HG02759 (cell line): Measurements from ENCODE around the gene EGFL7.

Source experiments
- ATAC-seq: cut with Tn5 transposase; IDR thresholded peaks from one replicate; pipeline ENCODE4 v1.9.1; 2021; ENCODE audit warnings: mild to moderate bottlenecking, moderate library complexity; ENCODE audit not compliant: unreplicated experiment

The EGFL7 gene

GRCh38 chr9:136713550-136713949 lies 50.8 kb downstream of the EGFL7 start:
- ATAC-seq = no peak

DNA sequence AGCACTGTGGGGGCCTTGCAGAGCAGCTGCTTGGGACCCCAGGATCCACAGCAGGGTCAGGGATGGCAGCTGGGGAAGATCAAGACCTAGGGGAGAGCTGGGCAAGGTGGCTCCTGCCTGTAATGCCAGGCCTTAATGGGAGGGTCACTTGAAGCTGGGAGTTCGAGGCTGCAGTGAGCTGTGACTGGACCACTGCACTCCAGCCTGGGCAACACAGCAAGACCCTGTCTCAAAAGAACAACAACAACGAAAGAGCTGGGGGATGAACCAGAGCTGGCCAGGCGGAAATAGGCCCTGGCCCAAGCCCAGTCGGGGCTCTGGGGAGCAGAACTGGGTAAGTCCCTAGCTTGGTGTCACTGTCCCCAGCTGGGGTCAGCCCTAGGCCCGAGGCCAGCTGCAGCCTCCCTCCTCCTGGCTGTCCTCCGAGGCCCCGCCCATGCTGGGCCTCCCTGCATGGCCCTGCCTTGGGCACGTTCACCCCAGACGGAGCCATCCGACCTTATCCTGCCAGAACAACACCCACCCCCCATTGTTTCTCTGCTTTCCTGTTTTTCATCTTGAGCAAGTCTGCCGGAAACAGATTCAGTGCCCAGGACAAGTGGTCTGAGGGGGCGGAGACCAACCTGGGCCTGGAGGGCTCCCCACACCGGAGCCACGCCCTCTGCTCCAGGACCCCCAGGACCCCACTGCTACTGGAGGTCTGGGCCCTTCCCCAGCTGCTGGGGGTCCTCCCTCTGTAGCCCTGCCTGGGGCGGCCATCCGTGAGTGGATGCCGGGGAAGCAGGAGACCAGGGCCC lies 51.6 kb downstream of the EGFL7 start:
- ATAC-seq = no peak

GRCh38 chr9:136714893-136715274 lies 52.2 kb downstream of the EGFL7 start:
- ATAC-seq = no peak

- ATAC-seq = no peak
These were observed 54.7 kb downstream of the EGFL7 start for GRCh38 chr9:136717399-136717798.

DNA sequence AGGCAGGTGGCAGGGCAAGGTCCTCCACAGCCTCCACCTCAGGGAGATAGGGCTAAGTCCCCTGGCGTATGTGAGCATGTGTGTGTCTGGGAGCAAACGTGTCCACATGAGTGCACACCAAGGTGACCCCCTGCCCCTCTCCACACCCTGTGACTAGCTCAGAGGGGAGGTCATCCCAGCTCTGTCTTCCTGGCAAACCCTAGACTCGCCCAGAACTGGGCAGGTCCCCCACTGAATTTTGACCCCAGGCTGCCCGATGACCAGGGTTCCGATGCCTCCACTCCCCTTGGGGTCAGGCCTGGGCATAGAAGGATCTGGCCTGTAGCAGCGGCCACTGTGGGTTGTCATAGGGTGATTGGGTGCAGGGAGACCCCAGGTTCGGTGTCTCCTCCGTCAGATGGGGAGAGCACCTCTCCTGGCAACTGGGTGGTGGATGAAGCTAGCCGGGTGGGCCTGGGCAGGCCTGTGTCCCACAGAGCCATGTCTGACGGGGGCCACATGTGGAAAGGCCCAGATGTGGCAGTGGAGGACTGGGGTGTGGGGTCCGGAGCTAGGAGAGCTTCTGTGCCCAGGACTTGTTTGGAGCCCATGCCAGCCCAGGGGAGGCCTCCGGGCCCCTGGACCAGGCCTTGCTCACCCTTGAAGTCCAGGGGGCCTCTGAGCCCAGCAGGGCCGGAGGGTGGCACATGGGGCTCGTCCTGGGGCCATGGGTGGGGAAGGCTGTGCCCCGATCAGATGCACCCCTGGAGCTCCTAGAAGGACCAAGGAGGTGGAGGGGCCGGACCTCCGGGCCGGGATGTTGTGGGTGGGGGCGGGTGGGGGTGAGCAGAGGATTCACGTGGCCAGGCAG lies 55.9 kb downstream of the EGFL7 start:
- no peak for ATAC-seq

DNA sequence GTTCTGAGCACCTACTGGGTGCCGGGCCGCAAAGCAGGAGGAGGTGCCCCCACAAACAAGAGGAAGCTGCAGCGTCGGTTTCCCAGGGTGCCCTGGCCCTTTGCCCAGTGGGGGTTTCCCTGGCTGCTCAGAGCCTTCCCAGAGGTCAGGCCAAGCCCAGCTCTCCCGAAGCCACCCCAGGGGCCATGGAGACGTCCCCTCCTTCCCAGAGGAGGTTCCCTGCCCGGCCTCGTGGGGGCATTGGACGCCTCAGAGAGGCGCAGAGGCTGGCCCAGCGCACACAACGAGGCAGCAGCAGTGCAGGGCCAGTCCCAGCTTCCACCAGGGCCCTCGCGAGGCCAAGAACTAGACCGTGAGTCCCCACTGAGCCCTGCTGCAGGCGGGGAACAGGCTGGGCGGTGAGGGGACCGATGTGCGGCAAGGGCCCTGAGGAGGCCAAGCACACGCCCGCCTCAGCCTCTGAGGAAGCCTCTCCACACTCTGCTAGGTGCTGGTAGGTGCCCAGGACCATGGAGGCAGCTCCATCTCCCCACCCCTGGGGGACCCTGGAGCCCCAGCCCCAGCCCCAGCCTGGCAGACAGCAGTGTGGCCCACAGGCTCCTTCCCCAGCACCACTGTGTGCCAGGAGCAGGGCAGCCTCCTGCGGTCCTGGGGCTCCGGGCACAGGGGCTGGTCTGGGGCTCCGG lies 56.6 kb downstream of the EGFL7 start:
- ATAC-seq = no peak

DNA sequence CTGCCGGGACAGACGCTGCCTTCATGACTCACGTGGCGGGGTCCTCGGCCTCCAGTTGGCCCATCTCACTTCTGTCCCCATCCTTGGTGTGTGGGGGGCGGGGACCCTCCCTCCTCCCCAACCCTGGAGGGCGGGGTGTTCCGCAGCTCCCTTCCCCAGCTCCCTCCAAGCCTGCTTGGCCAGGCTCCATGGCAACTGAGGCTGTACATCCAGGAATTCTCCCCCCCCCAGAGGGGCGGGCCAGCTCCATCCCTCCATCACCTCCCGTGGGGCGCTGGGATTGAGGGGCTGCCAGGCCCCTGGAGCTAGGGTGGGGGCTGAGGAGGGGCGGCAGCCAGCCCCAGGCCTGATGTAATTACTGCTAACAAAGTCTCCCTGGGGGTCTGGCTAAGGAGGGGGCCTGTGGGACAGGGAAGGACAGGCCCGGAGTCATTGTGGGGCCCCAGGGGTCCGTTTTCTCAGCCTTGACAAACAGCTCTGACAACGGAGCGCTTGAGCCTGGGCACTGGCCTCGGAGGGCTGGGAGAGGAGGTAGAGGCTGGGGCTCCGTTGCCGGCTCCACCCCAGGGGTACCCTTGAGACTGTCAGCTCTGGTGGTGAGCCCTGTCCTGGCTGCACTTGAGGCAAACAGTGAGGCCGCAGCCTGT lies 57.7 kb downstream of the EGFL7 start:
- ATAC-seq = no peak

DNA sequence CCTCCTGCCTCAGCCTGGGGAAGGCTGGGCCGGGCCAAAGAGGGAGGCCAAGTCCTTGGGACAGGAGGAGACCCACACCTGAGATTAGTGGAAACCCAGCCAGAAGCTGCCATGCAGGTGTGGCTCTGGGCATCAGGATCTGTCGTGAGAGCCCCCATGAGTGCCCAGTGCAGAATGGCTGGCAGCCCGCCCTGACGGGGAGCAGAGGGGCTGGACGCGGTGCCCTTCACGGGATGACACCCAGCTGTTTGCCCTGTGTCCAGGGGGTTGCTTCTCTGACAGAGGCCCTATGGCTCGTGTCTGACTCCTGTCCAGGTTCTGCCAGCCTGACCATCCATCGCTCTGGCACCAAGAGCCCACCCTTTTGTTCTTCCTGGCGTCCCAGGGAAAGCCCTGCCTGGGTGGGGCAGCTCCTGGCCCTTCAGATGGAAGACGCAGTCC lies 58.2 kb downstream of the EGFL7 start:
- ATAC-seq = no peak

- ATAC-seq = no peak
These were observed 58.8 kb downstream of the EGFL7 start for GRCh38 chr9:136721339-136722092.
